Activated B cell treated with CpG ODN at 0.5 μM for 24 hours (primary cell): ENCODE measurements around the gene SLC2A13. TPM values are rescaled to one million over a fixed set of nuclear protein-coding genes. Genes with fewer than 3 reads are reported as not detected.
"Not testable (repeated sequence)": the region's sequence is repeated elsewhere in the genome, so short reads cannot be mapped to it uniquely, and the experiment has no call there.

Experiments
- ATAC-seq: fragments of 200-7000 bp; cut with Tn5 transposase; one replicate; pipeline ENCODE4 v1.10.0; 2021; ENCODE audit warnings: low read depth, mild to moderate bottlenecking, moderate library complexity
- CTCF ChIA-PET: fragments of 350-600 bp; sonication (Branson Sonifier 250); formaldehyde crosslinking; loops from one replicate; lab custom pipeline; 2021; ENCODE audit warnings: antibody characterized with exemption; lab: Charles Lee
- POLR2A ChIA-PET: fragments of 350-600 bp; sonication (Branson Sonifier 250); formaldehyde crosslinking; loops from one replicate; lab custom pipeline; 2021; ENCODE audit warnings: antibody characterized with exemption; lab: Charles Lee
- DNase-seq: peaks from one replicate; pipeline ENCODE4 v3.0.0; 2022
- H3K27ac Mint-ChIP-seq: one replicate; pipeline ENCODE4 v1.8.0; 2020; ENCODE audit warnings: mixed read lengths
- H3K27me3 Mint-ChIP-seq: one replicate; pipeline ENCODE4 v1.8.0; 2021; ENCODE audit warnings: mixed read lengths
- H3K36me3 Mint-ChIP-seq: one replicate; pipeline ENCODE4 v1.8.0; 2021; ENCODE audit warnings: low read depth, mixed read lengths
- H3K4me1 Mint-ChIP-seq: one replicate; pipeline ENCODE4 v1.8.0; 2021; ENCODE audit warnings: mixed read lengths
- H3K4me3 Mint-ChIP-seq: one replicate; pipeline ENCODE4 v1.8.0; 2020; ENCODE audit warnings: mild to moderate bottlenecking, mixed read lengths
- H3K9me3 Mint-ChIP-seq: one replicate; pipeline ENCODE4 v1.8.0; 2020; ENCODE audit warnings: mixed read lengths
- intact Hi-C: fragments of 100-400 bp; cut with micrococcal nuclease; formaldehyde crosslinking; loops from one replicate; pipeline ENCODE4 v1.15.1; 2024
- total RNA-seq: library from RNA; stranded (reverse); gene quantifications from 2 replicates; pipeline ENCODE4 v1.2.3, GENCODE V29; 2022
- TF ChIP-seq, protein P1 (sequence below): fragments of 200-600 bp; IDR thresholded peaks from one replicate; pipeline ENCODE4 v1.8.0; 2022; ENCODE audit warnings: antibody characterized with exemption, mild to moderate bottlenecking

Gene SLC2A13
- total RNA-seq, 1 donor from 2014 or later: 17.9 TPM

DNA sequence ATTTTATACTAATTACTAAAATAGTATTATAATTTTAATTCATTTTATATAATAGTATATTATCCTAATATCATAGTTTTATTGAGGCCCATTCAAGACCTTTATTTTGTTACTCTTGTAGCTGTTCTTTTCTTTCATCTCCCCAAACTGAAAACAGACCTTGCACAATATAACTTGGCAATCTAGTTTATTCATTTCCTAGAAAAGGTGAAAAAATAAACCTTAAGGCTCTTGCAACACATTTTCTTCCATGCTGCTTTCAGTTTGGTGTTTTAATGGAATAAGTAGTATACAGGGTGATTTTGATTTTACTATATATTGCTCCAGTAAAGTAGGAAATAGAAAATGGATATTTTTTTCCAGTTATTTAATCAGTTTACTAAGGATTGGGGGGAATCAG, 174.0 kb downstream of the SLC2A13 start:
- ChIA-PET POLR2A (no interaction called here), CTCF (no interaction called here)
- Mint-ChIP-seq H3K4me1 (peaks cover 8% of the 10 kb centered on the region), H3K4me3 (no peak overlapping the region), H3K36me3 (no peaks in the 10 kb centered on the region), H3K27ac (no peak overlapping the region), H3K9me3 (no peaks in the 10 kb centered on the region), H3K27me3 (no peaks in the 10 kb centered on the region)
- no peak for DNase-seq
- ATAC-seq: no peak
- TF ChIP-seq, protein P1, sequence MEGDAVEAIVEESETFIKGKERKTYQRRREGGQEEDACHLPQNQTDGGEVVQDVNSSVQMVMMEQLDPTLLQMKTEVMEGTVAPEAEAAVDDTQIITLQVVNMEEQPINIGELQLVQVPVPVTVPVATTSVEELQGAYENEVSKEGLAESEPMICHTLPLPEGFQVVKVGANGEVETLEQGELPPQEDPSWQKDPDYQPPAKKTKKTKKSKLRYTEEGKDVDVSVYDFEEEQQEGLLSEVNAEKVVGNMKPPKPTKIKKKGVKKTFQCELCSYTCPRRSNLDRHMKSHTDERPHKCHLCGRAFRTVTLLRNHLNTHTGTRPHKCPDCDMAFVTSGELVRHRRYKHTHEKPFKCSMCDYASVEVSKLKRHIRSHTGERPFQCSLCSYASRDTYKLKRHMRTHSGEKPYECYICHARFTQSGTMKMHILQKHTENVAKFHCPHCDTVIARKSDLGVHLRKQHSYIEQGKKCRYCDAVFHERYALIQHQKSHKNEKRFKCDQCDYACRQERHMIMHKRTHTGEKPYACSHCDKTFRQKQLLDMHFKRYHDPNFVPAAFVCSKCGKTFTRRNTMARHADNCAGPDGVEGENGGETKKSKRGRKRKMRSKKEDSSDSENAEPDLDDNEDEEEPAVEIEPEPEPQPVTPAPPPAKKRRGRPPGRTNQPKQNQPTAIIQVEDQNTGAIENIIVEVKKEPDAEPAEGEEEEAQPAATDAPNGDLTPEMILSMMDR: no peak
- intact Hi-C loops: no loop called here

DNA sequence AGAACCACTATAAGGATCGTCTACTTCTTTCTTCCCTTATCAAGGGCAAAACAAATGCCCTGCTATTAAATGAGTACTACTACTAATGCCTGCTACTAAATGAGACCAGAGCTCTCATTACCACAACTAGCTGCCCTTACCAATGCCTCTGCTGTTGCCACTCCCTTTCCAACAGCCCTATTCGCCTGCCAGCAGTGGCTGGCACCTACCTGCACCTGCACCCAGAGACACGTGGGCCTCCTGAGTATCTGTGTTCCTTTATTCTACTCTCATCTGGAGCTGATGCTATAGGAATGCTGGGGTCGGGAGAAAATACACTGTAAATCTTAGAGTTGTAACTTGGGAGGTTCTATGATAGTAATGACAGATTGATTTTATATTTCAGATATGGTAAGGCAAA, 174.7 kb downstream of the SLC2A13 start:
- POLR2A ChIA-PET: no interaction called here
- no peak overlapping the region for H3K4me3 Mint-ChIP-seq
- TF ChIP-seq, protein P1: no peak
- CTCF ChIA-PET: no interaction called here
- no peaks in the 10 kb centered on the region for H3K36me3 Mint-ChIP-seq
- no peaks in the 10 kb centered on the region for H3K27me3 Mint-ChIP-seq
- H3K27ac Mint-ChIP-seq: no peak overlapping the region
- DNase-seq: no peak
- no peaks in the 10 kb centered on the region for H3K9me3 Mint-ChIP-seq
- H3K4me1 Mint-ChIP-seq: peaks cover 8% of the 10 kb centered on the region
- intact Hi-C loops: no loop called here
- no peak for ATAC-seq

DNA sequence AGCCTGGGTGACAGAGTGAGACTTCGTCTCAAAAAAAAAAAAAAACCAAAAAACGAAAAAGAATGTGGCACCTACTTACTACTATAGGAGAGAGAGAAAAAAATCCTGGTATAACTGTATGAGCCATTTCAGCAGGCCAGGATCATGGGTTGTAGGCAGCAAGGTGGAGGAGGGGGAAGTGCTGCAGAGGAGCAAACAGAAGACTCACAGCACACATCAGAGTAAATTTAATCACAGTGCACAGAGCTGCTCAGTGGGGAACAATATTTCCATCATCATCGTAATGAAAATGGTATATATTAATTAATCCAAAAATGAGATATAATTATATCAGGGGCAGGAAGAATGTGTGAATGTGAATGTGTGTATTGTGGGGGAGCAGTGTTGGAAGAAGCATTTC, 175.8 kb downstream of the SLC2A13 start:
- Mint-ChIP-seq H3K27me3 (no peaks in the 10 kb centered on the region), H3K4me3 (no peak overlapping the region), H3K27ac (no peak overlapping the region), H3K4me1 (no peaks in the 10 kb centered on the region), H3K9me3 (no peaks in the 10 kb centered on the region), H3K36me3 (no peaks in the 10 kb centered on the region)
- ChIA-PET POLR2A (no interaction called here), CTCF (no interaction called here)
- TF ChIP-seq, protein P1: no peak
- ATAC-seq (no peak), DNase-seq (no peak)
- intact Hi-C loops: no loop called here

DNA sequence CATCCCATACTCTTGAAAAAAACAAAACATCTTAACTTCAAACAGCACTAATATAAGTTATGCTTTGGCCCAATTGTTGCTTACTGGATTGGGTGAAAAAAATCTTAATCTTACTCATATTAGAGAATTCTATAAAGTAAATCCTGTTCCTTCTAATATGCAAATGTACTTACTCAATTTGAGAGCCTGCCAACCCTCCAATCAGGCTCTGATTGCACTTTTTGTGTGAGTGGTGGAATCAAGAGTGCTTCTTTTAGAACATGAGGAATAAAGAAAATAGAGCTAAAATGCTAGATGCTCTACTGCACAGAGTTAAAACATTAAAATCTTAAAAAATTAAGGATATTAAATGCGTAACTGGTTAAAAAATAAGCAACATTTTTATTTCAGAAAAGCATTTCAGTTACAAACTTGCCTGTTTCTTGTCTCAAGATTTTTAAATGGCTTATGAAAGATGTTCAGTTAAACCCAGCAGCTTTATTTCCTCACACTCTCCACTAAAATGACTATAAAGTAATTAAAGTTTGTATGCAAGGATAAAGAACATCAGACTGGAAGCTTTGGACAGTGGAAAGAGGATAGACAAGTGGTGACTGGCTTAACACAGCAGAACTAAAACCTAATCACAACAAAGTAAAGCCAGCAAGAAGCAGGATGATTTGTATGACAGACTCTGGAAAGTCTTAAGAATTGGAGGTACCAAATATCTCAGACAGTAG, 177.5 kb downstream of the SLC2A13 start:
- no peaks in the 10 kb centered on the region for H3K36me3 Mint-ChIP-seq
- ChIA-PET CTCF (no interaction called here), POLR2A (no interaction called here)
- TF ChIP-seq, protein P1: no peak
- no peak for ATAC-seq
- no peak for DNase-seq
- H3K4me3 Mint-ChIP-seq: no peak overlapping the region
- intact Hi-C loops: no loop called here
- H3K9me3 Mint-ChIP-seq: no peaks in the 10 kb centered on the region
- no peaks in the 10 kb centered on the region for H3K27me3 Mint-ChIP-seq
- H3K27ac Mint-ChIP-seq: no peak overlapping the region
- no peaks in the 10 kb centered on the region for H3K4me1 Mint-ChIP-seq

DNA sequence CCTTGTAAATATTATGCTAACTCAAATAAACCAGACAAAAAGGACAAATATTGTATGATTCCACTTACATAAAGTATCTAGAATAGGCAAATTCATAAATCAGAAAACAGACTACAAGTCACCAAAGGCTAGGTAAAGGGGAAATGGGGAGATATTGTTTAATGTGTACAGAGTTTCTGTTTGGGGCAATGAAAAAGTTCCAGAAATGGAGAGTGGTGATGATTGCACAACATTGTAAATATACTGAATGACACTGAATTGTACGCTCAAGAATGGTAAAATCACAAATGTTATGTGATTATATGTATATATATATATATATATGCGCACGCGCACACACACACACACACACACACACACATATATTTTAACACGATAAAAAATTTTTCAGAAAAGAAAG, 182.5 kb downstream of the SLC2A13 start:
- H3K9me3 Mint-ChIP-seq: no peaks in the 10 kb centered on the region
- ATAC-seq (no peak), DNase-seq (no peak)
- no peaks in the 10 kb centered on the region for H3K27me3 Mint-ChIP-seq
- no peaks in the 10 kb centered on the region for H3K36me3 Mint-ChIP-seq
- no peak overlapping the region for H3K4me3 Mint-ChIP-seq
- ChIA-PET POLR2A (no interaction called here), CTCF (no interaction called here)
- H3K27ac Mint-ChIP-seq: no peak overlapping the region
- H3K4me1 Mint-ChIP-seq: no peaks in the 10 kb centered on the region
- intact Hi-C loops: no loop called here
- TF ChIP-seq, protein P1: no peak

DNA sequence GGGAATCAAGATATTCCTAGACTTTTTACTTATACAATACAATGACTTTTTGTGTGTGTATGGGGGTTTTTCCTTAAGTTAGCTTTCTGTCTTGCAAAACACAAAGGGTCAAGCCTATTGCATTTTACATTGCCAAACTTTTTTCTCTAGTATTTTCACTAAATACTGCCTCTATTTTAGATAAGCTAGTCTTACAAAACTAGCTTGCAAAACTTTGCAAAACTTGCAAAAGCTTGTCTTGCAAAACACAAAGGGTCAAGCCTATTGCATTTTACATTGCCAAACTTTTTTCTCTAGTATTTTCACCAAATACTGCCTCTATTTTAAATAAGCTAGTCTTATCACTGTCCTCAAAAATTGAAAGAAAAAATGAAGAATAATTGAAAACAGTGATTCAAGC, 183.3 kb downstream of the SLC2A13 start:
- H3K4me1 Mint-ChIP-seq, H3K27ac Mint-ChIP-seq, POLR2A ChIA-PET, H3K9me3 Mint-ChIP-seq, intact Hi-C loops, ATAC-seq, CTCF ChIA-PET, DNase-seq, H3K36me3 Mint-ChIP-seq, H3K27me3 Mint-ChIP-seq, H3K4me3 Mint-ChIP-seq: not testable (repeated sequence)
